Activated T-cell treated with anti-CD3 and anti-CD28 coated beads, Interleukin-2, amount 50 U/mL, for 4 hours (primary cell): Measurements from ENCODE around the gene PRSS36. TPM values are rescaled to one million over a fixed set of nuclear protein-coding genes. Genes with fewer than 3 reads are reported as not detected.

Experiments
- ATAC-seq, 2 donors: fragments of 200-7000 bp; cut with Tn5 transposase; one replicate each; pipeline ENCODE4 v1.10.0; 2021
- DNase-seq: peaks from one replicate; pipeline ENCODE4 v3.0.0-alpha.2; 2020
- H3K27me3 Mint-ChIP-seq: one replicate; pipeline ENCODE4 v1.8.0; 2021; ENCODE audit warnings: low read depth, mixed read lengths
- H3K36me3 Mint-ChIP-seq: one replicate; pipeline ENCODE4 v1.8.0; 2022; ENCODE audit warnings: mixed read lengths; ENCODE audit not compliant: insufficient read depth
- H3K4me1 Mint-ChIP-seq: one replicate; pipeline ENCODE4 v1.8.0; 2021; ENCODE audit warnings: low read depth, mixed read lengths
- H3K4me3 Mint-ChIP-seq: one replicate; pipeline ENCODE4 v1.8.0; 2021; ENCODE audit warnings: mild to moderate bottlenecking, moderate library complexity, mixed read lengths
- H3K9me3 Mint-ChIP-seq: one replicate; pipeline ENCODE4 v1.8.0; 2021; ENCODE audit warnings: mixed read lengths
- total RNA-seq, 3 donors: library from RNA; stranded (reverse); gene quantifications; one replicate each; pipeline ENCODE4 v1.2.1, GENCODE V29; 2021

PRSS36 gene
- total RNA-seq, 3 donors from 2014 or later = 0.40 to 0.78 TPM; not detected in 1

DNA sequence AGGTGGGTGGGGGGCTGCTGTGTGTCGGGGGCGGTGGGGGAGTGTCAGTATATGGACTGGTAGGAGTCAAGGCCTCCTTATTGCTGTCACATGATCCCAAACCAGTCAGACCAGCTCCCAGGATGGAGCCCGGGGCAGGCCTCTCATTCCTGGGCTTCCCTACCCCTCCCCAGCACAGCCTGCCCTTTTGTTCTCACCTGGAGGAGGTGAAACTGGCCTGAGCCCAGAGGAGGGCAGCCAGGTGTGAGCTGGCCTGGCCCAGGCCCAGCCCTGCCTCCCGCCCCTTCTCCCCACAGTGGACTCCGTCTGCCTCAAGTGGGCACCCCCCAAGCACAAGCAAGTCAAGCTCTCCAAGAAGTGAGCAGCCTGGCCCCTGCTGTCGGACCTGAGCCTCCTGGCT lies 19.0 kb downstream of the PRSS36 start:
- Mint-ChIP-seq H3K9me3 (no peaks in the 10 kb centered on the region), H3K36me3 (peaks cover 15% of the 10 kb centered on the region), H3K4me3 (no peak overlapping the region), H3K4me1 (no peaks in the 10 kb centered on the region), H3K27me3 (no peaks in the 10 kb centered on the region)
- ATAC-seq = no peak
- no peak for DNase-seq

DNA sequence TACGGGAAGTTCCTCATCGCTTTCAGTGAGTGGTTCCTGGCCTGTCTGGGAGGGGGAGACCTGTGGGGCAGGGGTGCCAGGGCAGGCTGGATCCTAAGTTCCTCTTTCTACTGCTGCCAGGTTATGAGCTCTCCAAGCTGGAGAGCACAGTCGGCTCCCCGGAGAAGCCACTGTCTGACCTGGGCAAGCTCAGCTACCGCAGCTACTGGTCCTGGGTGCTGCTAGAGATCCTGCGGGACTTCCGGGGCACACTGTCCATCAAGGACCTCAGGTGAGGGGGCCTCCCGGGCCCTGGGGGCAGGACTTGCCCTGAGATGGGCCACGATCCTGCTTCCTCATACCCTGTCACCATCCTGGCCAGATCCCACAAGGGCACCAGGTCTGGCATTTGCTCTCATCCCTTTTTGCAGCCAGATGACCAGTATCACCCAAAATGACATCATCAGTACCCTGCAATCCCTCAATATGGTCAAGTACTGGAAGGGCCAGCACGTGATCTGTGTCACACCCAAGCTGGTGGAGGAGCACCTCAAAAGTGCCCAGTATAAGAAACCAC lies 19.5 kb downstream of the PRSS36 start:
- H3K4me1 Mint-ChIP-seq = no peaks in the 10 kb centered on the region
- H3K9me3 Mint-ChIP-seq = no peaks in the 10 kb centered on the region
- peaks cover 19% of the 10 kb centered on the region for H3K36me3 Mint-ChIP-seq
- no peak for DNase-seq
- H3K4me3 Mint-ChIP-seq = no peak overlapping the region
- ATAC-seq = no peak
- no peaks in the 10 kb centered on the region for H3K27me3 Mint-ChIP-seq

GRCh38 chr16:31129568-31130335 lies 20.1 kb downstream of the PRSS36 start:
- DNase-seq (no peak), ATAC-seq (no peak)
- peaks cover 19% of the 10 kb centered on the region for H3K36me3 Mint-ChIP-seq
- H3K9me3 Mint-ChIP-seq = no peaks in the 10 kb centered on the region
- no peak overlapping the region for H3K4me3 Mint-ChIP-seq
- no peaks in the 10 kb centered on the region for H3K4me1 Mint-ChIP-seq
- no peaks in the 10 kb centered on the region for H3K27me3 Mint-ChIP-seq

GRCh38 chr16:31128711-31129567 lies 20.9 kb downstream of the PRSS36 start:
- Mint-ChIP-seq H3K4me1 (no peaks in the 10 kb centered on the region), H3K27me3 (no peaks in the 10 kb centered on the region), H3K36me3 (peaks cover 19% of the 10 kb centered on the region), H3K4me3 (no peak overlapping the region), H3K9me3 (no peaks in the 10 kb centered on the region)
- no peak for DNase-seq
- no peak for ATAC-seq

DNA sequence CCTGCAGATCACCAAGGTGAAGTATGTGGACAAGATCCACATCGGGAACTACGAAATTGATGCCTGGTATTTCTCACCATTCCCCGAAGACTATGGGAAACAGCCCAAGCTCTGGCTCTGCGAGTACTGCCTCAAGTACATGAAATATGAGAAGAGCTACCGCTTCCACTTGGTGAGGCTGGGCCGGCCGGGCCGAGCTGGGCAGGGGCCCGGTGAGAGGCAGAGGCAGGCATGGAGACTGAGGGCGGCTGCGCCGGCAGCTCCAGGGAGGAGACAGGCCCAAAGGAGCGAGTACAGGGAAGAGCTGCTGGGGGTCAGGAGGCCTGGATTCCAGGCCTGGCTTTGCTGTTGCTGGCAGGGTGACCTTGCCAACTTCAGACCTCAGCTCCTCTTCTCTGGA lies 22.7 kb downstream of the PRSS36 start:
- Mint-ChIP-seq H3K36me3 (peaks cover 22% of the 10 kb centered on the region), H3K4me3 (no peak overlapping the region), H3K27me3 (no peaks in the 10 kb centered on the region), H3K4me1 (no peaks in the 10 kb centered on the region), H3K9me3 (no peaks in the 10 kb centered on the region)
- ATAC-seq (no peak), DNase-seq (no peak)

GRCh38 chr16:31125844-31126243 lies 24.0 kb downstream of the PRSS36 start:
- Mint-ChIP-seq H3K4me1 (no peaks in the 10 kb centered on the region), H3K9me3 (no peaks in the 10 kb centered on the region), H3K36me3 (peaks cover 24% of the 10 kb centered on the region)

DNA sequence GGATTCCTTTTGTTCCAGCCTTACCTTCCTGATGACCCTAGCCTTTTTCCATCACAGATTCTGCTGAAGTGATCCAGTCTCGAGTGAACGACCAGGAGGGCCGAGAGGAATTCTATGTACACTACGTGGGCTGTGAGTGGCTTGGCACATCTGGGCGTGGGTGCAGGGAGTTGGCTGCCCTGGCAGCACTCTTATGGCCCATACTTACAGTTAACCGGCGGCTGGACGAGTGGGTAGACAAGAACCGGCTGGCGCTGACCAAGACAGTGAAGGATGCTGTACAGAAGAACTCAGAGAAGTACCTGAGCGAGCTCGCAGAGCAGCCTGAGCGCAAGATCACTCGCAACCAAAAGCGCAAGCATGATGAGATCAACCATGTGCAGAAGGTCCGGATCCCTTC lies 29.7 kb downstream of the PRSS36 start:
- DNase-seq = no peak
- no peaks in the 10 kb centered on the region for H3K9me3 Mint-ChIP-seq
- H3K4me1 Mint-ChIP-seq = peaks cover 15% of the 10 kb centered on the region
- peaks cover 17% of the 10 kb centered on the region for H3K36me3 Mint-ChIP-seq
- no peak overlapping the region for H3K4me3 Mint-ChIP-seq
- ATAC-seq = no peak
- no peaks in the 10 kb centered on the region for H3K27me3 Mint-ChIP-seq

More at GRCh38 chr16:31125844-31126243, 24.0 kb downstream of the PRSS36 start:
- ATAC-seq (no peak), DNase-seq (no peak)
- Mint-ChIP-seq H3K4me3 (no peak overlapping the region), H3K27me3 (no peaks in the 10 kb centered on the region)

- DNase-seq (no peak), ATAC-seq (no peak)
- peak overlapping the region; percentile 88 for H3K4me3 Mint-ChIP-seq
- H3K9me3 Mint-ChIP-seq = no peaks in the 10 kb centered on the region
- no peaks in the 10 kb centered on the region for H3K27me3 Mint-ChIP-seq
- H3K4me1 Mint-ChIP-seq = peaks cover 16% of the 10 kb centered on the region
- peaks cover 17% of the 10 kb centered on the region for H3K36me3 Mint-ChIP-seq
Measured at GRCh38 chr16:31118223-31119155, 31.4 kb downstream of the PRSS36 start.

DNA sequence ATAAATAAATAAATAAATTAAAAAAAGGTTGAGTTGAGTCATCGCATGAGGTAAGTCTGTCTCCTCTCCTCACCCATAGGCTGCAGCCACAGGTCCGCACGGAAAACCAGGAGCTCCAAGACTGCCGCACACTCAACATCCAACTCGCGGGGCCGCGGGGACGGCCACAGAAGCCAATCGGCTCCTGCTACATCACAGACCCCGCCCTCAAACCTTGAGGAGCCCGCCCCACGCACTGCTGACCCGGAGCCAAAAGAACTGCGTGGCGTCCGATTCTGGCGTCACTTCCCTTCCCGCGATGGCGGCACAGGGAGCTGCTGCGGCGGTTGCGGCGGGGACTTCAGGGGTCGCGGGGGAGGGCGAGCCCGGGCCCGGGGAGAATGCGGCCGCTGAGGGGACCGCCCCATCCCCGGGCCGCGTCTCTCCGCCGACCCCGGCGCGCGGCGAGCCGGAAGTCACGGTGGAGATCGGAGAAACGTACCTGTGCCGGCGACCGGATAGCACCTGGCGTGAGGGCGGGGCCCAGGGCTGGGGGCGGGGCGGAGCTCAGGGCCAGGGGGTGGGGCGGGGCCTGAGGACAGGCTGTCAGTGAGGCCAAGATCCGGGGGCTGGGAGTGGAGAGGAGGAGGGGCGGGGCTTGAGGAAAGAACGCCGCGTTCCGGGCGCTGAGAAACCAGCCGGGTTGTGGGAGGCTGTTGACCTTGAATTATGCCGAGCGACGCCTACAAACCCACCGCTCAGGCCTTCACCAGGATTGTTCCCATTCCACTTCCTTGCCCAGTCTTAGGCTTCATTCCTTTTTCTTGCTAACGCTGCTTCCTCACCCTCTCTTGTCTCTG lies 32.3 kb downstream of the PRSS36 start, which contains the start of gene KAT8:
KAT8 (plus strand) TSS at position 281 of the 839 bp plus-strand sequence; CDS start at position 299, 18 bp downstream.
- Mint-ChIP-seq H3K9me3 (no peaks in the 10 kb centered on the region), H3K4me1 (peaks cover 16% of the 10 kb centered on the region), H3K36me3 (peaks cover 19% of the 10 kb centered on the region), H3K4me3 (peak within 1 kb of the TSS; percentile 88), H3K27me3 (no peaks in the 10 kb centered on the region)
- DNase-seq = peak; percentile 95
- ATAC-seq = peak; percentile 94 to 96

DNA sequence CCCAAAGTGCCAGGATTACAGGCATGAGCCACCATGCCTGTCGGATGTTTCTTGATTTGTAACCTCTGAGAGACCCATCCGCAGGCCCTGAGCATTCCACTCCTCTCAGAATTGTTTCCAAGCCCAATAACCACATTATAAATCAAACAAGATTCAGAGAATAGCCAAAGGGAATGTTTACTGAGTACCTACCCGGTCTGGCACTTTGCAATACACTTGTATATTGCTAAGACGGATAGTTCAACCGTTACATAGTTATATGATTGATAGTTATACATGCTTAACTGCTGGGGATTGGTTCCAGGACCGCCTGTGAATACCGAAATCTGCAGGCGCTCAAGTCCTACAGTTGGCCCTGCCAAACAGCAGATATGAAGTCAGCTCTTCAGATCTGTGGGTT lies 35.4 kb downstream of the PRSS36 start:
- ATAC-seq (no peak), DNase-seq (no peak)
- no peak overlapping the region for H3K4me3 Mint-ChIP-seq
- H3K9me3 Mint-ChIP-seq = no peaks in the 10 kb centered on the region
- H3K27me3 Mint-ChIP-seq = no peaks in the 10 kb centered on the region
- H3K36me3 Mint-ChIP-seq = peaks cover 15% of the 10 kb centered on the region
- H3K4me1 Mint-ChIP-seq = peaks cover 18% of the 10 kb centered on the region

DNA sequence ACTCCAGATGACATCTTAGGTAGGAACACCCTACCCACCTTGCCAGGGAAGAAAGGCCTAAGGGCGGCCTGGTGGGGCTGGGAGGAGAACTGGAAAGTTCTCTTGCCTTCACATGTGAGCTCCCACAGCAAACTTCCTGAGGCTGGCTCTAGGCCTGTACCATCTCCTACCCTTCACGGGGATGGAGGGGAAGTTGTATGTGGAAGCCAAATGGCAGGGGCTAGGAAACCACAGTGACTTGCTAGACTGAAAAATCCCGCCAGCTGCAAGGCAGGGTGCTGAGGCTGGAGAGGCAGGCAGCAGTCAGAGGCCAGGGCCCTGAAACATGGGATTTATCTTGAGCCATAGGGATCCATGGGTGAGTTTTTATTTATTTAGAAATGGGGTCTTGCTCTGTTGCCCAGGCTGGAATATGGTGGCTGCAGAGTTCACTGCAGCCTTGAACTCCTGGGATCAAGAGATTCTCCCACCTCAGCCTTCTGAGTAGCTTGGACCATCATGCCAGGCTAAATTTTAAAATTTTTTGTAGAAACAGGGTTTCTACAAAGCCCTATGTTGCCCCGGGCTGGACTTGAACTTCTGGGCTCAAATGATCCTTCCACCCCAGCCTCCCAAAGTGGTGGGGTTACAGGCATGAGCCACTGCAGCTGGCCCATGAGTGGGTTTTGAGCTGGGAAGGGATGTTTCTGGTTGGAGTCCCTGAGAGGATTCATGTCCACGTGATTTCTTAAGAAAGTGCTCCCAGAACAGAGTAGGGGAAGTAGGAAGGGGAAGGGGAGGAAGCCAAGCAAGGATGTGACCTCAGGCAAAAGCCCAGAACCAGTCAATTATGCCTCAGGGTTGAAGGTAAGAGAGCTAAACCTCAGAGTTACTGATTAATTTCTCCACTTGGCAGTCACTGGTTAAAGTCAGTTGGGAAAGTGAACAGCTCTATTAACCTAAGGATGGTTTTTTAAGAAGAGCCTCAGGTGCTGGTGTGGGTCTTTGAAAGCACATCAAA lies 36.4 kb downstream of the PRSS36 start:
- Mint-ChIP-seq H3K27me3 (no peaks in the 10 kb centered on the region), H3K9me3 (no peaks in the 10 kb centered on the region), H3K4me3 (no peak overlapping the region)

GRCh38 chr16:31112711-31113110 lies 37.2 kb downstream of the PRSS36 start:
- H3K36me3 Mint-ChIP-seq = peaks cover 13% of the 10 kb centered on the region
- H3K27me3 Mint-ChIP-seq = no peaks in the 10 kb centered on the region
- DNase-seq (no peak), ATAC-seq (no peak)
- H3K9me3 Mint-ChIP-seq = no peaks in the 10 kb centered on the region
- peaks cover 10% of the 10 kb centered on the region for H3K4me1 Mint-ChIP-seq
- no peak overlapping the region for H3K4me3 Mint-ChIP-seq

More for the DNA sequence above, 36.4 kb downstream of the PRSS36 start:
- H3K36me3 Mint-ChIP-seq = peaks cover 14% of the 10 kb centered on the region
- DNase-seq = no peak
- H3K4me1 Mint-ChIP-seq = peaks cover 12% of the 10 kb centered on the region
- no peak for ATAC-seq
